Measurements from ENCODE around the gene TRIM32. TPM values are rescaled to one million over a fixed set of nuclear protein-coding genes. Genes with fewer than 3 reads are reported as not detected.

TRIM32 gene
- total RNA-seq, 1 donor from 2014 or later = 22.6 TPM

DNA sequence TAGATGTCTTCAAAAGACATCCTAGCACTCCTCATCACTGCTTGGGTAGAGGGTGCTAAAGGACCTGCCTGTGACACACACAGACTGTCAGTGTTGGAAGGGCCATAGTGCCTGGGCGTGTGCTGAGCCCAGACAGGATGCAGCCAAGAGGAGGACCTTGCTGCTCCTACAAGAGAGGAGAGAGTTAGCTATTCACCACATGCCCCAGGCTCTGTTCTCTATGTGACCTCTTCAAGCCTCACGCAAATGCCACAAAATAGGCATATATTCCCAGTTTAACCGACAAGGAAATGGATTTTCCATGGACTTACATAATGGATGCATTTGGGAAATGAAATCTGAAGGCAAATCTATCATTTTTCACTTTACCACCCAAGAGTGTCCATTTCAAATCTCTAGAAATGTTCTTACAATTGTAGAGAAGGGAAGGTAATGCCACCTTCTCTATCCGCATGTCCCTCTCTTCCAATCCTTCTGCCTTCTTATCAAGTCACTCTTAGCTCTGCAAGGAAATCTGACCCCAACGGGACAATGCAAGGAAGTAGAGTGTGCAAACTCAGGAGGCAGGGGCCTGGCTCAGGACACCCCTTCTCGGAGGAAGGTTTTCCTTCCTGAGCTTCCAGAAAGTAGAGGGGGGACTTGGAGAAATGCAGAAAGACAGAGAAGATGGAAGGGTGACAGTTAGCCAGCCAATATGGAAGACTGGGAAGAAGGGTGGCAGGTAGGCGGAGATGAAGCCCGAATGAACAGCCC, 49.5 kb downstream of the TRIM32 start:
- intact Hi-C loops (cut with DNase I) = no loop called here
- ATAC-seq (no peak), DNase-seq (ENCODE audit: low spot score) (no peak)

DNA sequence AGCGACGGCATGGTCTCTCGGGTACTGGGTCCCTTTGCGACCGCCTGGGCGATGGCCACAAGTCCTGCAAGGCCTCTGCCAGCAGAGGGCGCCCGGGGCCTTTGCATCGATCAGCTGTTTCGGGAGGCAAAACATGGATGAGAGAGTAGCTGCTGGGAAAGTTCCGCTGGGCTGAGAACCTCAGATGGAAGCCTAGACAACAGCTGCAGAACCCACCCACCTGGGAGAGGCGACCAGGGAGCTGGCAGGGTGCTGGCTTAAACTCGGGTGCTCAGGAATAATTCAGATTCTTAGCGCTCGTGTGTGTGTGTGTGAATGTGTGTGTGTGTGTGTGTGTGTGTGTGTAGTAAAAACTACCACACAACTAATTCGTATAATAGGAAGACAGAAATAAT, 50.0 kb downstream of the TRIM32 start:
- ATAC-seq (no peak), DNase-seq (ENCODE audit: low spot score) (peak; percentile 80)
- intact Hi-C loops (cut with DNase I) = no loop called here

DNA sequence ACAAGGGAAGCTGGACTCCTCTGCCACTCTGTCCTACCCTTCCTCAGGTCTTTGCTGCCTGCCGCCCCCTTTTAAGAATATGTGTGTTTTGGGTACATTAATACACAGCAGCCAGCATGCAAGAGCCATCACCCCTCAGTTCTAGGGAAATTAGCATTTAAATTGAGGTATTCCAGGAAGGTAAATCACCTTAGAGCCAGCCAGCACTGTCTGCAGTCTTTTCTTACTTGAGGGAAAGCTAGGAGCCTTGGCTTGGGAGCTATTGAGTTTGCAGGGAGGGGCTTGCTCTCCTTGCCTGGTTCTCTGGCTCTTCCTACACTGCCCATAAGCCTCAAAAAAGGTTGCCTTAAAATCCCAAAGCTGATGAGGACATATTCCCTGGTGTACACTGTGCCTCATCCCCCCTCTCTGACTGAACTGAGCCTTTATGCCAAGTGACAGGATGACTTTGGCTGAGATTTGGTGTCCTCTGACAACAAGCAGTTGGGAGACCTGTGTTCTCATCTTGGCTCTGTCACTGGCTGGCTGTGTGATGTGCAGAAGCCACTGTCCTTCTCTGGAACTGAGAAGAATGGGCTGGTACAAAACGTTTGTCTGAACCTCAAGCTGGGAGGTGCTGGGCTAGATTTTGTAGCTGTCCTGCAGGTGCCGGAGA, 54.1 kb downstream of the TRIM32 start:
- intact Hi-C loops (cut with DNase I) = no loop called here
- no peak for ATAC-seq
- no peak for DNase-seq (ENCODE audit: low spot score)

DNA sequence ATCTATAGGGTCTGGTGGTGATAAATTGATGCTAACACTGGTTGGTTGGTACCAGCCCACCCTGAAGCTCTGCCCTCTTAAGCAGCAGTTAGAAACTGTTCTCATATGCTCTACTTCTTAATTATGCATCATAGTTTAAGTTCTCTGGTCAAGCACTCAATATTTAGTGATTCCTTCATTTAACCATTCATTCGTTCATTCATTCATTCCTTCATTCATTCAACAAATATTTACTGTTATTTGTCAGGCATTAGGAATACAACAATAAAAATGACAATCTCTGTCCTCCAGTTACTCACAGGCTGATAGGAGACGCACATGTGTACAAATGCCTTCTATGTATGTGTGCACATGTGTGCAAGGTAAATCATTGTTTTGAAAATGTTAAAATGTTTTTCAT, 54.6 kb downstream of the TRIM32 start:
- no peak for ATAC-seq
- intact Hi-C loops (cut with DNase I) = no loop called here
- DNase-seq (ENCODE audit: low spot score) = no peak

DNA sequence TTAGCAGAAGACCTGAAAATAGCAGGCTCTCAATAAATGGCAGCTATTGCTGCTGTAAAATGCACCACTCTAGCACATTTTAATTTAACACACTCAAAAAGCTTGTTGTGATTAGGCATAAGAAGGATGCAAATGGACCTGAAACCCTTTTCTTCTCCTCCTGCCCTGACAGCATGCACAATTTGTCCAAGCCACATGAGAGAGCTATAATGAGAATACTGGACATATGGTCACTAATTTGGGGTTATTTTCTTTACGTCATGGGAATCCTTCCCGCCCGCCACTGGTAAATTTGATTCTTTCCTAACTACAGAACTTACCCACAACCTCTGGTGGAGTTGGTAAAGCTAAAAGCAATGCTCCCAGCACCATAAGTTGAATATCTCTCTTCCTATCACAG, 62.1 kb downstream of the TRIM32 start:
- intact Hi-C loops (cut with DNase I) = no loop called here
- ATAC-seq (no peak), DNase-seq (ENCODE audit: low spot score) (no peak)

DNA sequence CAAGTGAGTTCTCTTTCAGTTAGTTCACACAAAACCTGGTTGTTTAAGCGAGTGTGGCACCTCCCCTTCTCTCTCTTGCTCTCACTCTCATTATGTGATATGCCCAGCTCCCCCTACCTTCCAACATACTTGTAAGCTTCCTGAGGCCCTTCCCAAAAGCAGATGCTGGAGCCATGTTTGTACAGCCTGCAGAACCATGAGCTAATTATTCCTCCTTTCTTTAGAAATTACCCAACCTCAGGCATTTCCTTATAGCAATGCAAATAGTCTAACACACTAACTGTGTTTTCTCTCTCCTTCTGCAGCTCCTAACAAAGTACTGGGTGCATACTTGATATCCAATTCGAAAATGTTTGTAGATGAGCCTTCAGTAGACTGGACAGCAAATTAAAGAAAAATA, 62.7 kb downstream of the TRIM32 start:
- no peak for ATAC-seq
- intact Hi-C loops (cut with DNase I) = no loop called here
- no peak for DNase-seq (ENCODE audit: low spot score)

DNA sequence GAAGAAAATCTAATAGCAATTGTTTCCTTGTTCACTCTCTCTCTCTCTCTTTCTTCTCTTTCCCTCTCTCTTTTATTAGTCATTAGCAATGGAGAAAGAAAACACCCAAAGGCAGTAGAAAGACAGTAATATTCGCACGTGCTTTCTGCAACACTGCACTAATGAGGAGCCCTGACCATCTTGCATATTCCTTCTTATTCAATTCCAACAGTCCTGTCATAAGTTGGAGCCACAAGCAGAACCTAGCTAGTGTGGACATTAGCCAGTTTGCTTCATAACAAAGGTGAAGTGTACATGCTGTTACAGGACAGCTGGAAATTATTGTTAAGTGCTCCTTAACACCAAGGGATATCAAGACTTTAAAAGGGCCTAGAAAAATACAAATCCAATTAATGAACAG, 63.4 kb downstream of the TRIM32 start:
- intact Hi-C loops (cut with DNase I) = no loop called here
- DNase-seq (ENCODE audit: low spot score) (no peak), ATAC-seq (no peak)
